Tibial artery (tissue), 4 donors: Measurements from ENCODE around the gene PTBP1.
A peak's percentile ranks its signal among the peaks of the same experiment; 100 is the strongest.

Experiments used
- DNase-seq, 2 donors: peaks; one replicate each; pipeline ENCODE4 v3.0.0-alpha.2; 2019
- H3K27ac ChIP-seq, 2 donors: fragments of 200-600 bp; sonication (generic) in 1 of 2; 1 replicate in 1 of 2; 2 replicates in 1 of 2; pipeline ENCODE4 v1.5.1; 2018 to 2019; ENCODE audit warnings: mild to moderate bottlenecking in 1 of 2
- H3K27me3 ChIP-seq, 2 donors: fragments of 200-600 bp; sonication (generic) in 1 of 2; one replicate each; pipeline versions ENCODE4 v1.5.1 to v1.6.0; 2016 to 2019
- H3K36me3 ChIP-seq, 3 donors: fragments of 200-600 bp; sonication (generic) in 2 of 3; one replicate each; pipeline ENCODE4 v1.5.1; 2016 to 2019; ENCODE audit warnings: mild to moderate bottlenecking in 2 of 3
- H3K4me1 ChIP-seq, 4 donors: fragments of 200-600 bp; sonication (generic) in 2 of 4; 1 replicate in 3 of 4; 2 replicates in 1 of 4; pipeline ENCODE4 v1.5.1; 2016 to 2019
- H3K4me3 ChIP-seq, 2 donors: fragments of 200-600 bp; sonication (generic) in 1 of 2; 1 replicate in 1 of 2; 2 replicates in 1 of 2; pipeline ENCODE4 v1.5.1; 2018 to 2019; ENCODE audit warnings: mild to moderate bottlenecking in 2 of 2
- H3K9me3 ChIP-seq, 3 donors: fragments of 200-600 bp; sonication (generic) in 1 of 3; one replicate each; pipeline ENCODE4 v1.5.1; 2016 to 2019
- CTCF ChIP-seq, 2 experiments: fragments of 200-600 bp in 1 of 2; fragments of 450-650 bp in 1 of 2; IDR thresholded peaks; one replicate each; pipeline ENCODE4 v1.5.1; 2017 to 2019; ENCODE audit warnings: antibody characterized with exemption in 2 of 2, mild to moderate bottlenecking in 1 of 2, moderate library complexity in 1 of 2
- intact Hi-C: fragments of 100-400 bp; cut with DNase I; formaldehyde crosslinking; loops from one replicate; pipeline ENCODE4 v1.15.0; 2023; ENCODE audit warnings: low total_unique reads

PTBP1 gene

DNA sequence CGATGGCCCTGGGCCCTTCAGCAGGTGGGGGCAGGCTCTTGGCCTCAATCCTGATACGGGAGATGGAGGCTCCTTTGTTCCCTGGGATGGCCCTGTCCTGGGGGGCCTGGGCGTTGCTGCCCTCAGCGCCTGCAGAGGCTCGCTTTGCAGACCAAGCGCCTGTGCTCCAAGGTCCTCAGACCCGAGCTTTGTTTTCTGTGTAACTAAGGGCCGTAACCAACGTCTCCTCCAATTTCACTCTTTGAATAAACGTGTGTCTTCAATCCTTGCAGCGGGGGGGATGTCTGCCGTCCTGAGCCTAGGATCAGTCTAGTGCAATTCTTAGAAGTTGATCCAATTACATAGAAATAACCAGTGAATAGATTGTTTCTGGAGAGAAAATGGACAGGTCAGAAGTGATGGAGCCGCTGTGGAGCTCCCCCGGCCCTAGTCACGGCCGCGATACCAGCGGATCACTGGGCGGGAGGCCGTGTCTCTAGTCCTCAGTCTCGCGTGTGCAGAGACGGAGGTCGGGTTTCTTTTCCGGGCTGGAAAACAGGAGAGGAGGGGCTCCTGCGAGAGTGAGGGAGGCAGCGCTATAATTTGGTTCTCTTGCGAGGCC lies 5.3 kb downstream of the PTBP1 start:
- H3K27me3 ChIP-seq, result no peaks in the 10 kb centered on the region
- TF ChIP-seq CTCF (IDR thresholded peaks at IDR 0.05), result no peak
- H3K36me3 ChIP-seq, result peaks cover 47 to 62% (median 57%) of the 10 kb centered on the region in 3 donors
- peak overlapping the region in 1 of 2 donors; percentile 25 for H3K4me3 ChIP-seq
- peak overlapping the region; percentile 43 to 91 for H3K27ac ChIP-seq
- DNase-seq, result no peak
- intact Hi-C loops, result no loop called here
- H3K4me1 ChIP-seq, result peaks cover 13 to 62% (median 49%) of the 10 kb centered on the region in 4 donors
- no peaks in the 10 kb centered on the region for H3K9me3 ChIP-seq

GRCh38 chr19:803099-803561 lies 5.9 kb downstream of the PTBP1 start:
- H3K27ac ChIP-seq, result peak overlapping the region in 1 of 2 donors; percentile 91
- peaks cover 13 to 62% (median 48%) of the 10 kb centered on the region in 4 donors for H3K4me1 ChIP-seq
- no peak overlapping the region for H3K4me3 ChIP-seq
- H3K9me3 ChIP-seq, result no peaks in the 10 kb centered on the region
- no peak for TF ChIP-seq CTCF (IDR thresholded peaks at IDR 0.05)
- DNase-seq, result no peak
- intact Hi-C loops, result no loop called here
- H3K27me3 ChIP-seq, result no peaks in the 10 kb centered on the region
- H3K36me3 ChIP-seq, result peaks cover 53 to 67% (median 62%) of the 10 kb centered on the region in 3 donors

DNA sequence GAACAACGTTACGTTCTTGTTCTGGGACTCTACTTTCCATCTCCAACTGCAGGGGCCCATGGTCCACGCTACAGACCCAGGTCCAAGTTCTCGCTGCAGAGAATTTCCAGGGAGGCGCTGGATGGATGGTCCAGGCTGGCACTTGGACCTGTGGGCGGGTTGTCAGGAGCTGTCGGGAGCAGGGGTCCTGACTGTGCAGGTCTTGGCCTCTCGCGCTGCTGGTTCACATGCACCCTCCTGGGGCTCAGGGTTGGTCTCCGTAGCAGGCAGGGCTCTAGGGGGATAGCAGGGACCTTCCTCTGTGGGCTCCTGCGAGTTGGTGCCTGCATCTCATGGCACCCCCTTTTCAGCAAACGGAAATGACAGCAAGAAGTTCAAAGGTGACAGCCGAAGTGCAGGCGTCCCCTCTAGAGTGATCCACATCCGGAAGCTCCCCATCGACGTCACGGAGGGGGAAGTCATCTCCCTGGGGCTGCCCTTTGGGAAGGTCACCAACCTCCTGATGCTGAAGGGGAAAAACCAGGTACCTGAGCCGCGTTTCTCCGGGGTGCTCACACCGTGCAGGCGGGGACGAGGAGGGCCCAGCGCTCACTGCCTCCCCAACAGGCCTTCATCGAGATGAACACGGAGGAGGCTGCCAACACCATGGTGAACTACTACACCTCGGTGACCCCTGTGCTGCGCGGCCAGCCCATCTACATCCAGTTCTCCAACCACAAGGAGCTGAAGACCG lies 6.6 kb downstream of the PTBP1 start:
- no peak overlapping the region for H3K27ac ChIP-seq
- H3K9me3 ChIP-seq, result no peaks in the 10 kb centered on the region
- no peak for TF ChIP-seq CTCF (IDR thresholded peaks at IDR 0.05)
- H3K4me3 ChIP-seq, result no peak overlapping the region
- peaks cover 59 to 75% (median 70%) of the 10 kb centered on the region in 3 donors for H3K36me3 ChIP-seq
- peaks cover 13 to 55% (median 42%) of the 10 kb centered on the region in 4 donors for H3K4me1 ChIP-seq
- H3K27me3 ChIP-seq, result no peaks in the 10 kb centered on the region
- intact Hi-C loops, result no loop called here
- DNase-seq, result no peak

- Histone ChIP-seq H3K27ac (no peak overlapping the region), H3K4me3 (no peak overlapping the region), H3K36me3 (peaks cover 64 to 77% (median 75%) of the 10 kb centered on the region in 3 donors), H3K9me3 (no peaks in the 10 kb centered on the region), H3K4me1 (peaks cover 13 to 48% (median 35%) of the 10 kb centered on the region in 4 donors), H3K27me3 (no peaks in the 10 kb centered on the region)
- intact Hi-C loops, result no loop called here
- no peak for TF ChIP-seq CTCF (IDR thresholded peaks at IDR 0.05)
- DNase-seq, result no peak
These were observed 7.3 kb downstream of the PTBP1 start for GRCh38 chr19:804419-805165.

GRCh38 chr19:805166-805551 lies 7.9 kb downstream of the PTBP1 start:
- intact Hi-C loops, result no loop called here
- H3K36me3 ChIP-seq, result peaks cover 64 to 78% (median 77%) of the 10 kb centered on the region in 3 donors
- peak in 1 of 2 experiments; percentile 19 for TF ChIP-seq CTCF (IDR thresholded peaks at IDR 0.05)
- peaks cover 12 to 42% (median 29%) of the 10 kb centered on the region in 4 donors for H3K4me1 ChIP-seq
- H3K9me3 ChIP-seq, result no peaks in the 10 kb centered on the region
- no peak overlapping the region for H3K4me3 ChIP-seq
- H3K27ac ChIP-seq, result no peak overlapping the region
- DNase-seq, result no peak
- no peaks in the 10 kb centered on the region for H3K27me3 ChIP-seq
